HepG2 (cell line): ENCODE data around the gene ADSS1. TPM values are rescaled to one million over a fixed set of nuclear protein-coding genes. Genes with fewer than 3 reads are reported as not detected.

Experiments
- ARNT ChIP-seq: fragments of 450-650 bp; IDR thresholded peaks from 2 replicates; pipeline ENCODE4 v1.6.1; 2017
- CBX5 ChIP-seq: sonication (generic); formaldehyde crosslinking; IDR thresholded peaks from 2 replicates; pipeline ENCODE4 v1.4.0; 2020; ENCODE audit warnings: missing genetic modification reagents, borderline replicate concordance
- CCDC6 ChIP-seq: sonication (generic); formaldehyde crosslinking; IDR thresholded peaks from 2 replicates; pipeline ENCODE4 v1.8.1; 2022; ENCODE audit warnings: mild to moderate bottlenecking, missing genetic modification reagents, moderate library complexity
- CEBPG ChIP-seq: IDR thresholded peaks from 2 replicates; pipeline ENCODE4 v1.6.1; 2016
- GABPB1 ChIP-seq: IDR thresholded peaks from 2 replicates; pipeline ENCODE4 v1.6.1; 2016; ENCODE audit warnings: mild to moderate bottlenecking, missing genetic modification reagents, moderate library complexity, missing compliant biosample characterization
- IRX3 ChIP-seq: sonication (generic); formaldehyde crosslinking; IDR thresholded peaks from 2 replicates; pipeline ENCODE4 v1.8.1; 2023; ENCODE audit warnings: mild to moderate bottlenecking, low read depth, missing genetic modification reagents, borderline replicate concordance
- KDM5B ChIP-seq: sonication (generic); formaldehyde crosslinking; IDR thresholded peaks from 2 replicates; pipeline ENCODE4 v1.4.0; 2020; ENCODE audit warnings: missing genetic modification reagents, mild to moderate bottlenecking, borderline replicate concordance
- KLF16 ChIP-seq, 2 experiments: sonication (generic) in 1 of 2; formaldehyde crosslinking in 1 of 2; IDR thresholded peaks; 2 replicates each; pipeline versions ENCODE4 v1.6.1 to v1.8.0; 2016 to 2023; ENCODE audit warnings: missing genetic modification reagents in 2 of 2, missing compliant biosample characterization in 1 of 2
- POLR2AphosphoS5 ChIP-seq: IDR thresholded peaks from 2 replicates; pipeline ENCODE4 v1.6.1; 2012; ENCODE audit warnings: low read depth, low read length
- SAP130 ChIP-seq: IDR thresholded peaks from 2 replicates; pipeline ENCODE4 v1.6.1; 2016; ENCODE audit warnings: low read depth
- SP4 ChIP-seq: sonication (generic); formaldehyde crosslinking; IDR thresholded peaks from 2 replicates; pipeline ENCODE4 v1.8.1; 2023; ENCODE audit warnings: mild to moderate bottlenecking, missing genetic modification reagents
- STAG1 ChIP-seq: sonication (generic); formaldehyde crosslinking; IDR thresholded peaks from 2 replicates; pipeline ENCODE4 v1.4.0; 2020; ENCODE audit warnings: missing genetic modification reagents
- ZBTB20 ChIP-seq: sonication (generic); formaldehyde crosslinking; IDR thresholded peaks from 2 replicates; pipeline ENCODE4 v1.8.1; 2023; ENCODE audit warnings: missing genetic modification reagents, low read depth, mild to moderate bottlenecking, borderline replicate concordance
- ZNF230 ChIP-seq: sonication (generic); formaldehyde crosslinking; IDR thresholded peaks from 2 replicates; pipeline ENCODE4 v1.4.0; 2020; ENCODE audit warnings: mild to moderate bottlenecking, missing genetic modification reagents
- ZNF256 ChIP-seq: sonication (generic); formaldehyde crosslinking; conservative IDR thresholded peaks from 2 replicates; pipeline ENCODE4 v1.4.0; 2020; ENCODE audit warnings: missing genetic modification reagents
- ZNF354B ChIP-seq: sonication (generic); formaldehyde crosslinking; IDR thresholded peaks from 2 replicates; pipeline ENCODE4 v1.8.0; 2022; ENCODE audit warnings: mild to moderate bottlenecking, missing genetic modification reagents
- ZNF558 ChIP-seq: sonication (generic); formaldehyde crosslinking; IDR thresholded peaks from 2 replicates; pipeline ENCODE4 v1.9.0; 2022; ENCODE audit warnings: mild to moderate bottlenecking, missing genetic modification reagents, borderline replicate concordance
- ZNF652 ChIP-seq: IDR thresholded peaks from 2 replicates; pipeline ENCODE4 v1.6.1; 2016; ENCODE audit warnings: low read depth, borderline replicate concordance
- ZNF713 ChIP-seq: sonication (generic); formaldehyde crosslinking; IDR thresholded peaks from 2 replicates; pipeline ENCODE4 v1.4.0; 2020; ENCODE audit warnings: mild to moderate bottlenecking, missing genetic modification reagents
- ZNF773 ChIP-seq: sonication (generic); formaldehyde crosslinking; IDR thresholded peaks from 2 replicates; pipeline ENCODE4 v1.4.0; 2020; ENCODE audit warnings: missing genetic modification reagents, borderline replicate concordance
- polyA plus RNA-seq, 8 experiments: library from polyadenylated mRNA; depleted of rRNA in 3 of 8; stranded (reverse) in 7 of 8; unstranded in 1 of 8; fragments of >200 nt; fragmentation: Illumina TruSeq in 4 of 8; extraction: Trizol in 4 of 8; gene quantifications; 2 replicates each; pipeline versions ENCODE4 v1.2.1 to v1.2.3, GENCODE V29; 2011 to 2016; ENCODE audit warnings: low read depth in 4 of 8, missing spikeins in 1 of 8, mixed read lengths in 1 of 8; ENCODE audit not compliant: insufficient read depth in 1 of 8
- total RNA-seq, 5 experiments: library from RNA; depleted of rRNA; stranded (reverse); fragments of >200 nt; fragmentation: Illumina TruSeq; extraction: Trizol; gene quantifications; 2 replicates each; pipeline ENCODE4 v1.2.3, GENCODE V29; 2016; ENCODE audit warnings: low read depth in 1 of 5
- TF ChIP-seq, protein P1 (sequence below): sonication (generic); formaldehyde crosslinking; IDR thresholded peaks from 2 replicates; pipeline ENCODE4 v1.4.0; 2020; ENCODE audit warnings: low read depth, mild to moderate bottlenecking, missing genetic modification reagents
- TF ChIP-seq, protein P2 (sequence below): sonication (generic); formaldehyde crosslinking; IDR thresholded peaks from 2 replicates; pipeline ENCODE4 v1.9.0; 2022; ENCODE audit warnings: low read depth, missing genetic modification reagents
- TF ChIP-seq, protein P3 (sequence below): sonication (generic); formaldehyde crosslinking; conservative IDR thresholded peaks from 2 replicates; pipeline ENCODE4 v1.8.0; 2022; ENCODE audit warnings: mild to moderate bottlenecking, moderate library complexity, missing genetic modification reagents
- TF ChIP-seq, protein P4 (sequence below): IDR thresholded peaks from 2 replicates; pipeline ENCODE4 v1.6.1; 2016; ENCODE audit warnings: low read depth, borderline replicate concordance

Gene ADSS1
- total and polyA plus RNA-seq, 2 of the 13 experiments (the other 11 are each of a cell fraction or from before 2014, with no cell fraction given) = 1.0 to 36.7 TPM

DNA sequence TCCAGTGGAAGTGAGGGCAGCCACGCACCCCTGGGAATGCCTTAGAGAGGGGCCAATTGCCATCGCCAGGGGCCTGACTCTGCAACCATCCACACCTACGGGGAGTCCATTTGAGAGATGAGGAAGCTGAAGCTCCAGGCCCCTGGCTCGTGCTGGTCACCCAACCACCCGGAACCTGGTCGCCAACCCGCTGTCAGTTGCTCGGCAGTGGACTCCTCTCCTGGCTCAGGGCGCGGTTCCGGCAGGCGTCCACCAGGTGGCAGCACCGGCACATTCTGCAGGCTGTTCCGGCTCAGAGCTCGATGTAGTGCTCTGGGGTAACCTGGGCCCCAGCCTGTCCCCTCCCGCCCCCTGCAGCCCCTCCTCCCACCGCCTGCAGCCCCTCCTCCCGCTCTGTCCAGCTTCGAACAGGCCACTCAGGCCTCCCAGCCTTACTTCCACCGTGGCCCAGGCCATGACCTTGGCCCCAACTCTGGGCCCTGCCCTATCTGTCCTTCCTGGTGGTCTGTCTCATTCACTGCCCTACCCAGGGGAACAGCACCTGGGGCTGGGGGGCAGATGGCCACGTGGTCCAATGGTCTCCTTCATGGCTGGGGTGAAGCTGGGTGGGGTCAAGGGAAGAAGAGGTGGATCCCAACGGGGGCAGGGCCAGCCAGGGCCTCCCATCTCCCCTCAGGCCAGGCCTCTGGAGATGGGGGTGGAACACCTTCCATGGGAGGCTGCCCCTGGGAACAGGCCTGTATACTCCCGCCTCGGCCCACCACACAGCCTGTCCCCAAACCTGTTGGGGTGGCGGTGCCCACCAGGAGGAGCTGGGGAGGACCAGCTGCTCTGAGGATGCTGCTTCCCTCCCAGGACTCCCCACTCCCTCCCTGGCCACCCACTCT is 44.7 kb downstream of the ADSS1 start (continued):
- TF ChIP-seq IRX3 (CRISPR knock-in tag) (0 out of 2 replicates have a peak, but pooled peaks have one; percentile 71), STAG1 (CRISPR knock-in tag) (peak; percentile 91), ZNF230 (CRISPR knock-in tag) (0 out of 2 replicates have a peak, but pooled peaks have one; percentile 85), SP4 (CRISPR knock-in tag) (peak; percentile 37; the same call in 1 of the 2 replicates), ARNT (no peak), ZNF713 (CRISPR knock-in tag) (no peak), SAP130 (CRISPR knock-in tag) (peak; percentile 86), CCDC6 (CRISPR knock-in tag) (no peak), KLF16 (CRISPR knock-in tag; IDR thresholded peaks at IDR 0.05) (peak in 1 of 2 experiments; percentile 69; a peak in 1 of 4 replicates), CEBPG (CRISPR knock-in tag) (0 out of 2 replicates have a peak, but pooled peaks have one; percentile 24), KDM5B (CRISPR knock-in tag) (peak; percentile 20; the same call in 1 of the 2 replicates), ZNF558 (CRISPR knock-in tag) (0 out of 2 replicates have a peak, but pooled peaks have one; percentile 30), GABPB1 (CRISPR knock-in tag) (peak; percentile 74), POLR2AphosphoS5 (peak; percentile 70), ZNF773 (CRISPR knock-in tag) (0 out of 2 replicates have a peak, but pooled peaks have one; percentile 17), ZNF354B (CRISPR knock-in tag) (no peak), ZNF652 (CRISPR knock-in tag) (no peak), ZBTB20 (CRISPR knock-in tag) (peak; percentile 3; the same call in 1 of the 2 replicates), ZNF256 (CRISPR knock-in tag) (0 out of 2 replicates have a peak, but pooled peaks have one; percentile 31), CBX5 (peak; percentile 72; the same call in 1 of the 2 replicates)
- TF ChIP-seq, protein P1, sequence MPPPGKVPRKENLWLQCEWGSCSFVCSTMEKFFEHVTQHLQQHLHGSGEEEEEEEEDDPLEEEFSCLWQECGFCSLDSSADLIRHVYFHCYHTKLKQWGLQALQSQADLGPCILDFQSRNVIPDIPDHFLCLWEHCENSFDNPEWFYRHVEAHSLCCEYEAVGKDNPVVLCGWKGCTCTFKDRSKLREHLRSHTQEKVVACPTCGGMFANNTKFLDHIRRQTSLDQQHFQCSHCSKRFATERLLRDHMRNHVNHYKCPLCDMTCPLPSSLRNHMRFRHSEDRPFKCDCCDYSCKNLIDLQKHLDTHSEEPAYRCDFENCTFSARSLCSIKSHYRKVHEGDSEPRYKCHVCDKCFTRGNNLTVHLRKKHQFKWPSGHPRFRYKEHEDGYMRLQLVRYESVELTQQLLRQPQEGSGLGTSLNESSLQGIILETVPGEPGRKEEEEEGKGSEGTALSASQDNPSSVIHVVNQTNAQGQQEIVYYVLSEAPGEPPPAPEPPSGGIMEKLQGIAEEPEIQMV = no peak
- TF ChIP-seq, protein P2, sequence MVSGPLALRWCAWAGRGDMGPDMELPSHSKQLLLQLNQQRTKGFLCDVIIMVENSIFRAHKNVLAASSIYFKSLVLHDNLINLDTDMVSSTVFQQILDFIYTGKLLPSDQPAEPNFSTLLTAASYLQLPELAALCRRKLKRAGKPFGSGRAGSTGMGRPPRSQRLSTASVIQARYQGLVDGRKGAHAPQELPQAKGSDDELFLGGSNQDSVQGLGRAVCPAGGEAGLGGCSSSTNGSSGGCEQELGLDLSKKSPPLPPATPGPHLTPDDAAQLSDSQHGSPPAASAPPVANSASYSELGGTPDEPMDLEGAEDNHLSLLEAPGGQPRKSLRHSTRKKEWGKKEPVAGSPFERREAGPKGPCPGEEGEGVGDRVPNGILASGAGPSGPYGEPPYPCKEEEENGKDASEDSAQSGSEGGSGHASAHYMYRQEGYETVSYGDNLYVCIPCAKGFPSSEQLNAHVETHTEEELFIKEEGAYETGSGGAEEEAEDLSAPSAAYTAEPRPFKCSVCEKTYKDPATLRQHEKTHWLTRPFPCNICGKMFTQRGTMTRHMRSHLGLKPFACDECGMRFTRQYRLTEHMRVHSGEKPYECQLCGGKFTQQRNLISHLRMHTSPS (CRISPR knock-in tag) = no peak
- TF ChIP-seq, protein P3, sequence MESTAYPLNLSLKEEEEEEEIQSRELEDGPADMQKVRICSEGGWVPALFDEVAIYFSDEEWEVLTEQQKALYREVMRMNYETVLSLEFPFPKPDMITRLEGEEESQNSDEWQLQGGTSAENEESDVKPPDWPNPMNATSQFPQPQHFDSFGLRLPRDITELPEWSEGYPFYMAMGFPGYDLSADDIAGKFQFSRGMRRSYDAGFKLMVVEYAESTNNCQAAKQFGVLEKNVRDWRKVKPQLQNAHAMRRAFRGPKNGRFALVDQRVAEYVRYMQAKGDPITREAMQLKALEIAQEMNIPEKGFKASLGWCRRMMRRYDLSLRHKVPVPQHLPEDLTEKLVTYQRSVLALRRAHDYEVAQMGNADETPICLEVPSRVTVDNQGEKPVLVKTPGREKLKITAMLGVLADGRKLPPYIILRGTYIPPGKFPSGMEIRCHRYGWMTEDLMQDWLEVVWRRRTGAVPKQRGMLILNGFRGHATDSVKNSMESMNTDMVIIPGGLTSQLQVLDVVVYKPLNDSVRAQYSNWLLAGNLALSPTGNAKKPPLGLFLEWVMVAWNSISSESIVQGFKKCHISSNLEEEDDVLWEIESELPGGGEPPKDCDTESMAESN (CRISPR knock-in tag) = peak; percentile 88
- TF ChIP-seq, protein P4, sequence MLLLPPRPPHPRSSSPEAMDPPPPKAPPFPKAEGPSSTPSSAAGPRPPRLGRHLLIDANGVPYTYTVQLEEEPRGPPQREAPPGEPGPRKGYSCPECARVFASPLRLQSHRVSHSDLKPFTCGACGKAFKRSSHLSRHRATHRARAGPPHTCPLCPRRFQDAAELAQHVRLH (CRISPR knock-in tag) = peak; percentile 80; the same call in 1 of the 2 replicates
